ENCODE measurements around the gene TTLL10. TPM values are rescaled to one million over a fixed set of nuclear protein-coding genes. Genes with fewer than 3 reads are reported as not detected.

The TTLL10 gene
- total RNA-seq, 1 donor from 2014 or later, result 1.0 TPM

DNA sequence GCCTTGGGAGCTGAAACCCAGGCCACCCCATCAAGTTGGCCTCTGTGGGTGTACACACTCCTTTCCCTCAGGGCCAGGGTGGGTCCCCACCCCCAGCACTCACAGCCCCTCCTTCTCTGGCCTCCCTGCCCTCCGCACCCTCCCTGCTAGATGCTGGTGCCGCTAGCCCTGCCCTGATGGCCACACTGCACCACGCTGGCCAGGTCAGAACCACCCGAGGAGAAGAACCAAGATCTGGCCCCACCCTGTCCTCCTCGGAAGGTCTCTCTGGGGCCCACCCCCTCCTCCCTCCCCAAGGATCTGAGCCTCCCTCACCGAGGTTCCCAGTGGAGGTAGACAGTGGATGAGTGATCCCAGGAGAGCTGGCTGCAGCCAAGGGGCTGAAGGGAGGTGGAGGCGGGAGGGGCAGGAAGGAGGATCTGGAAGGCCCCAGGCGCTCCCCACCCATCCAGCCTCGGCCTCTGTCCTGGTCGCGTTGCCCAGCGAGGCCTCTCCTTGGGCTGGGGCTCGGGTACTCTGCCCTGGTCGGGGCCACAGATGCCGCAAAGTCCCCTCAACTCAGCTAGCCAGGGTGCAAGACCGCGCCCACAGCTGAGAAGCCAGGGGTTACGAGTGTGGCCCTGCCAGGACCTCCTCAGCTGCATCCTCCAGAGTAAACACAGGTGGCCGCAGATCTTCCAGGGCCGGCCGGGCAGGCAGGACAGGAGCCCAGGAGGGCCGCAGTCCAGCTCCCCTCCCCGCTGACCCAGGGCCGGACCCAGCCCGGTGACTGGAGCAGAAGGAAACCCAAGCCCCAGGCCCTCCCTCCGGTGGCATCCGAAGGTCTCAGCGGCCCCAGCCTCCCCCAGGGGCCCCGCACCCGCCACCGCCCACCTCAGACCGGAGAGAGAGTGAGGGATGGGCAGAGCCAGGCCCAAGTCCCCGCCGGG is 63.5 kb downstream of the TTLL10 start:
- ATAC-seq, result no peak

DNA sequence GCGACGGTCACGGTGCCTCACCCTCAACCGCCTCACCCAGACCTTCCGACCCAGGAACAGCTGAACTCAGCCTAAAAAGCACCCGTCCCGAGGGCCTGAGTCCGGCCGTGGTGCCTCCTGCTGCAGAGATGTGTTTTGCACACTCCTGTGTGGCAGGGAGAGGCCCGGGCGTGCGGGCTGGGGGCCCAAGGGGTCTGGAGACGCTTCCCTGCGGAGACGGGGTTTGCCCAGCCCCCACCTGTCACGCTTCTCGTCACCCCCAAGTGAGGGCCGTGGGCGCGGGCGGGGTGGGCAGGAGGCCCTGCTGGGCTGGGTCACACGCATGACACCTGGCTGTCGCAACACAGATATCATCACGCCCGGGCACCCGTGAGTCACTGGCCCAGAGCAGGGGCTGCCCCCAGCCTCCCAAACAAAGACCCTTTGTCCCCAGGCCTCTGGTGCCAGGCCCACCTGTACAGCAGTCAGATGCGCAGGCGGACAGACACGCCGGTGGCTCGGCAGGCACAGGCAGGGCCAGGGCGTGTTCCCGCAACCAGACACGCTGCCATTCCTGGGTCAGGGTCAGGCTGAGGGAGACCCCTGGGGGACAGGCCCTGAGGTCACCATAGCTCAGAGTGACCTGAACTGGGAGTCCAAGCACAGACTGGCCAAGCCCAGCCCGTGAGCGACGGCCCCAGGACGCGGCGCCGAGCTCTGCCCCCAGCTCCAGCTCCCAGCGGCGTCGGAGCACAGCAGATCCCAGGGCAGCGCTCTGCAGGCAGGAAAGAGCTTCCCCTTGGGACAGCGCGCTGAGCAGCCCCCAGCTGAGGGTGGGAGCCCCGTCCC is 64.4 kb downstream of the TTLL10 start:
- peak; percentile 43 for ATAC-seq

DNA sequence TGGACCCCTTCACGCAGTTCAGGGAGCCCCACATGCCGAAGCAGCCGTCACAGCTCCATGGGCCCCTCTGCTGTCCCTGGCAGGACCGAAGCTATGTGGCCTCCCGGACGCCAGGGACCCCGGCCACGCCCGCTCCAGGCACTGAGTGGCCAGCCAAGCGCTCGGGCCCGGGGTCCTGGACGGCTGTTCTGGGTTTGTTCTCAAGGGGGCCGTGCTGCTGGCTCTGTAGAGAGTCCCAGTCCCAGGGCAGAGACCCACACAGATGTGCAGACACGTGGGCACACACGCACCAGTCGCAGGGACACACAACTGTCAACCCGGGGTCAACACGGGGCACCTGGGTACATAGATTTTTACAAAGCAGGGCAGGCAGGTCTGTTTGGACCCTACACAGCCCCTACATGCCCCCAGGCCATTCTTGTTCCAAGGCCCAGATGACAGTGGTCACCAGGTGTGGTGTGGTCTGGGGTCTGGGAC is 65.1 kb downstream of the TTLL10 start:
- ATAC-seq, result no peak

DNA sequence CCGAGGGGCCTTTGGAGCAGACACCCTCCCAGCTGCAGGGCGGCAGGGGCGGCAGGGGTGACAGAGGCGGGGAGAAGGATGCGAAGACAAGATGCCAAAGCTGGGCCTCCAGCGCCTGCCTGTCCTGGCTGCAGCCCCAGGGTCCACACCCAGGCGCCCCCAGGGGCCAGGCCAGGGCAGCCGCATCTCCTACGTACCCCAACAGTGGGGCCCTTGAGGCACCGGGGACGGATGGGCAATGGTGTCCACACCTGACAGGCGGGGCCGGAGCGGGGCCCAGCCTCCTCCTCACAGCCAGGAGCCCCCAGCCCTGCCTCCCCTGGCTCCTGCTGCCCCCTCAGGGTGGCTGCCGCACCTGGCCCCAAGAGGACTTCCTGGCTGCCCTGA is 65.5 kb downstream of the TTLL10 start:
- ATAC-seq, result no peak

DNA sequence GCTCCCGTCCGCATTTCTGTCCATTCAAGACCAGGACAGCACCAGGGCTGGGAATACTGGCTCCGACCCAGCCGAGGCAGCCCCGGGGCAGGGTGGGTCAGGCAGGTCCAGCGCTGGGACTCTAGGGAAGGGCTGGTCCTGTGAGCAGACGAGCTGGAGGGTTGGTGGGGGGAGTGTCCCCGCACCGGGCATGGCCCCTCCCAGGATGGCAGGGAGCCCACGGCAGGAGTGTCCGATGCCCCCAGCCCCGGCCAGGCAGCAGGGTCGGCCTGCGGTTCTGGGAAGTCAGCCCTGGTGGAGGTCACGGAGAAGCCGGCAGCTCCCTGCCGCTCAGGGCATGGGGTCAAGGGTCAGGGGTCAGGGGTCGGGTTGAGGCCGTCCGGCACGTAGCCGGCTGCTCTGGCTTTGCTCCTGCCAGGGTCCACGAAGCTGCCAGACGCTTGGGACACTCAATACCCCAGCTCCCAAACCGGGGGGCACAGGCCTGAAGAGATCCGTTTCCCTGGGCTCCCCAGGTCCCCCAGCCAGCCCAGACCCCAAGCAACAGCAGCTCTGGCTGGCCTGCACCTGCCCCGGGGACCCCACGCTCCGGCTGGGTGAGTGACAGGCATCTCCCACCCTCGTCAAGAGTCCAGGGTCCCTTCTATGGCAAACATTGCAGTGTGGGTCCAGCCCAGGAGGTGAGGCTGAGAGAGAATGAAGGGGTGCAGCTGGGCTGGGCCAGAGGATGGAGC is 66.1 kb downstream of the TTLL10 start:
- ATAC-seq, result peak; percentile 11

DNA sequence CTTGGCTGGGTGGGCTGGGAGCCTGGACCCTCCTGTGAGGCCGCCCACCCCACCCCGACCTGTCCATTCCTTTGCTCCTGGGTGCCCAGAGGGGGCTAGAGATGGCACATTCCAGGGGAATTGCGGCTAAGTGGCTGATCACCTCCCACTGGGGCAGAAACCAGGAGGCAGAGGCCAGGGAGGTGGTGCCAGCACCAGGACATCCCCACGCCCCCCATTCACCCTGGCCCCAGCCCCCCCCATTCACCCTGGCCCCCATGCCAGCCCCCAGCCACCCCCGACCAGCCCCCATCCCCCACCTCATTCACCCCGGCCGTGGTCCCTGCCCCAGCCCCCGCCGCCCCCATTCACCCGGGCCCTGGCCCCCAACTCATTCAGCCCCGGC is 66.7 kb downstream of the TTLL10 start:
- ATAC-seq, result no peak

DNA sequence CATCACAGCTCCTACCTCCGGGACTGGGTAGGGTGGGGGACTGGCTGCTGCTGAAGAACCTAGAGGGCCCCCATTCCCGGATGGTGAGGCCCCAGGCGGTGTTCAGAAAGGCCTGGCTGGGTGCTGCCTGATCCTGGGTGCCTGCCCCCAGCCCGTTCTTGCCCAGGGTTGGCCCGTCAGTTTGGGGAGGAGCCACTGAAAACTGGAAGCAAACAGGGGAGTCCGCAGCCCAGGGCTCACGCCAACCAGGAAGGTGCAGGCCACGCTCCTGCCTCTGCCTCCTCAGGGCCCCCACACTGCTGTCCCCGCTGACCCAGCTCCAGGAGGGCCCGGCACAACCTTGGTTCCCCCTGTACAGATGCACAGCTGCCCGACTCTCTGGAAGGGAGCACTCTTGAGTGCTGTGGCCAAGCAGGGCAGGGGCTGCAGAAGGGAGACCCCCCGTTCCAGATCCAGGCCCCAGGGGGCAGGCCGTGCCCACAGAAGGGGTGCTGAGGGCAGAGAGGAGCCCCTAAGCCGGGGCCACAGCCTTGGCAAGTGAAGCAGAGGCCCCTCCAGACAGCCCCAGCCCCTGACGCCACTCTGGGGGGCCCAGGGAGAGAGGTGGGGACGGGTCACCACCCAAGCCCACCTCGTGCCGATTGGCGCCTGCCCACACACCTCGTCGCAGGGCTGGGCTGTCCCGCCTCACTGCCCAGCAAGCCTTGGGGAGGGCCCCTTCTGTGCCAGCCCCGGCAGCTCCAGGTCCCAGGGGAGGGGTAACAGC is 67.3 kb downstream of the TTLL10 start:
- no peak for ATAC-seq

DNA sequence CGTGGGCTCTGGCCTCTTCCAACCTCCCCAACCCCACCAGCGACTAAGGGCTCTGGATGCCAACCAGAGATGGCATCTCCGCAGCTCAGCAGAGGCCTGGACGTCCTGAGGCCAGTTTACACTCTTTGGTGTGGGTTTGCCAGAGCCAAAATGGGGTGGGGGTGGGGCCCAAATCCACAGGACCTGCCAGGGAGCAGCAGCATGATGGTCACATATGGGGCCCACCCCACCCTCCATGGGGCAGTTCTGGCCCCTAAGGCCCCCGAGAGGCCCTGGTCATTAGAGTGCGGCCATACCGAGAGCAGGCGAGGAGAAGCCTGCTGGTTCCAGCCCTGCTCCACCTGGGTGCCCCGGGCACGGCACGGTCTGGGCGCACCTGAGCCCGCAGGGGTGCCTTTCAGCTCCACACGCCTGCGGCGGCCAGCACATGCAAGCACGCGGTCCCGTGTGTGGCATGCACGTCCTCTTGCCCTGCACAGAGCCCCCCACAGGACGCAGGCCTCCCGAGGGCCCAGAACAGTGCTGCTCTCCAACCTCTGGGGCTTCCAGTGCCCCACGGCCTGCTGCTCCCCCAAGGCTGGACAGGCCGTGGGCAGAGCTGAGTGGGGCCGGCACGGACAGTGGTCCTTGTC is 68.0 kb downstream of the TTLL10 start:
- no peak for ATAC-seq

DNA sequence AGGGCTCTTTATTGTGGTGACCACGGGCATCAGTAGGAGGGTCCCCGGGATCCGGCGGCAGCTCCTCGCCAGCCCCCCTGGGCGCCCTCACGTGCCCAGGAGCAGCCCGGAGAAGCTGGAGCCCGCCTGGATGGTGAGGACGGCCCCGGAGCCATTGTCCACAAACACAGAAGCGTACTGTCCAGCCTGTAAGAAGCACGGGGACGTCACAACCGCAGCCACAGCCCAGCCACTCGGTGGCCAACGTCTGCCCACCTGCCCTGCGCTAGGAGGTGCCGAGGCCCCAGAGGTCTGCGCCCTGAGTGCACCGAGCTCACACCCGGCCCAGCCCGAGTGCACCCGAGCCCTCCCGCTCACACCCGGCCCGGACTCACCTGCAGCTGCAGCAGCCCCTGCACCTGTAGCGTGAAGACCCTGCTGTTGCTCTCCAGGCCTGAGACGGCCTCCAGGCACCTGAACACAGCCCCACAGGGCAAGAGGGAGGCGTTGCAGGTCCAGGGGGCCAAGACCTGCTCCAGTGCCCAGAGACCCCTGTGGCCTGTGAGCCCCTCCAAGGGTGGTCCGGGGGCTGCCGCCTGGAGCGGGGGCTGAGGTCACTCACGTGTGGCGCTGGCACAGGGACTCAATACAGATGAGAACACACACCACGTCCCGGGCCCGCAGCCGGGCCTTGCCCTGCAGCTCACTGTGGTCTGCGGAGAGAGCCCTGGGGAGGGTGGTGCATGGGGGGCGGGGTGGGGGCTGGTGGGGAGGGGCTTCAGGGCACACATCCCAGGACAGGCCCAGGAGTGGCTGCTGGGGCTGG is 69.0 kb downstream of the TTLL10 start:
- ATAC-seq, result no peak

DNA sequence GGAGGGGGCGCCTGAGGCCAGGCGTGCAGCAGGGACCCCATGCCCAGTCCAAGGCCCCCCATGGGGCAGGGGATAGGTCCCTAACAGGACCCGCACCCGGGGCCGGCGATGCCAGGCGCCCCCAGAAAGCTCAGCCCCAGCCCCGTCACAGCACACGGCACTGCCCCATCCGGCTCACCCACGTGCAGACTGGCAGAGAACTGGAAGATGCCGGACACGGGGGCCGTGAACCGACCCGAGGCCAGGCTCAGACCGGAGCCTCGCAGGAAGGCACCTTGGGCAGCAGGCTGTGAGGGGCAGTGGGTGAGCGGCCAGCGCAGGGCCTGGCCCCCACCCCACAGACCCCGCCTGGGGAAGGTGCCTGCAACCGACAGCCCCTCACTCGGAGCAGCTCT is 69.6 kb downstream of the TTLL10 start:
- ATAC-seq, result no peak

DNA sequence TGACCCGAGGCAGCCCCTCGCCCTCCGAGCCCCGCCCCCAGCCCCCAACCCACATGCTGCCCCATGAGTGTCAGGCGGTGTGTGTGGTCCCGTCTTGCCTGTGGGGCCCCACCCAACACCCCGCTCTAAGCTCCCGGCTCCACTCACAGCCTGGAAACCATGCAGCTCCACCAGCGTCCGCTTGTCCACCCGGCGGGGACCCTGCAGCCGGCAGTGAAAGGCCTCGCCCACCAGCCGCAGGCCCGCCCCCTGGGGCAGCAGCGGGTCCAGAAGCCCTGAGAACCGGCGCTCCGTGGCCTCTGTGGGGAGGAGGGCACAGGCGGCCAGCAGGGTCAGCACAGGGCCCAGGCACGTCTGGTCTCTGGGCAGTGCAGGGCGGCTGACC is 70.1 kb downstream of the TTLL10 start:
- ATAC-seq, result no peak

DNA sequence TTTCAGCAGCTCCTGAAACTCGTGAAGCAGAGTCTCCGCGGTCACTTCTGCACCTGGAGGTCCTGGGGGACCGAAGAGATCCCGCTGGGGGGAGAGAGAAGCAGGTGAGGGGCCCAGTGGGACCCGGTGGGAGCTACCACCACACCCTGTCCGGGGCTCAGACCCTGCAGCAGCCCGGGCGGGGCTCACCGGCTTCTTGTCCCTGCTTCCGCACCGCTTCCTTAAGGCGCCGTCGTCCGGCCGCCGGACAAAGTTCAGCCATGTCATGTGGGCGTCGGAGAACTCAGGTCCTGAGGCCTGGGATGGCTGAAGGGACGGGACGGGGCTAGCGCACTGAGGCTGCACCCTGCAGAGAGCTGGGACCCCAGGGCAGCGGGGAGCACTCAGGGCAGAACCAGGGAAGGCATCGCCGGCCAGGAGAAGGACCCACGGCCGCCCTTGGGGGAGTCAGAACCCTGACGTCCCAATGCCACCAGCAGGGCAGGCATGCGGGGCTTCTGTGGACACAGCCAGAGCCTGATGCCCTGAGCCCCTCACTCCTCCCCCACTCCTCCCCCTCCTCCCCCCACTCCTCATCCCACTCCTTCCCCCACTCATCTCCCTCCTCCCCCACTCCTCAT is 70.6 kb downstream of the TTLL10 start:
- no peak for ATAC-seq

DNA sequence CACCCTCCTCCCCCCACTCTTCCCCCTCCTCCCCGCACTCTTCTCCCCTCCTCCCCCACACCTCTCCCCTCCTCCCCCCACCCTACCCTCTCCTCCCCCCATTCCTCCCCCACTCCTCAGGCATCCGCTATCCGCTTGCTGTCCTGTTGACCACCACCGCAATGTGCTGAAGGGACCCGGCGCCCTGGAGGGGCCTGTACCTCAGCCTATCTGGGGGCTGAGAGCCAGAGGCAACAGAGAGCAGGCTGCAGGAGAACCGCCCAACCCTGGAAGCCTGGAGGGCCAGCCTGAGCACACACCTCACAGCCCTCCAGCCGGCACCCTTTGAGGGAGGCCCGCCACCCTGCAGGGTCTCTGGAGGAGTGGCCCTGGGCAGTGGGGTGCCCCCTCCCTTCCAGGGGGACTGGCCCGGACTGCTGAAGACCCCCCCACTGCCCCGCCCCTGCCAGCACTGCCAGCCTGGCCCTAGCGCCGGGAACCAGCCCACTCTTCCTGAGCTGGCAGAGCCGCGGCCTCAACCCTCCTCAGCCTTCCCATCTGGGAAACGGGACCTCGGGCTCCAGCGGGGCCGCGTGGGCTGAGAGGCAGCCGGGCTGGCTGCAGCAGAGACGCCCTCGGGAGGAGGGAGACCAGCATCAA is 71.6 kb downstream of the TTLL10 start:
- no peak for ATAC-seq

DNA sequence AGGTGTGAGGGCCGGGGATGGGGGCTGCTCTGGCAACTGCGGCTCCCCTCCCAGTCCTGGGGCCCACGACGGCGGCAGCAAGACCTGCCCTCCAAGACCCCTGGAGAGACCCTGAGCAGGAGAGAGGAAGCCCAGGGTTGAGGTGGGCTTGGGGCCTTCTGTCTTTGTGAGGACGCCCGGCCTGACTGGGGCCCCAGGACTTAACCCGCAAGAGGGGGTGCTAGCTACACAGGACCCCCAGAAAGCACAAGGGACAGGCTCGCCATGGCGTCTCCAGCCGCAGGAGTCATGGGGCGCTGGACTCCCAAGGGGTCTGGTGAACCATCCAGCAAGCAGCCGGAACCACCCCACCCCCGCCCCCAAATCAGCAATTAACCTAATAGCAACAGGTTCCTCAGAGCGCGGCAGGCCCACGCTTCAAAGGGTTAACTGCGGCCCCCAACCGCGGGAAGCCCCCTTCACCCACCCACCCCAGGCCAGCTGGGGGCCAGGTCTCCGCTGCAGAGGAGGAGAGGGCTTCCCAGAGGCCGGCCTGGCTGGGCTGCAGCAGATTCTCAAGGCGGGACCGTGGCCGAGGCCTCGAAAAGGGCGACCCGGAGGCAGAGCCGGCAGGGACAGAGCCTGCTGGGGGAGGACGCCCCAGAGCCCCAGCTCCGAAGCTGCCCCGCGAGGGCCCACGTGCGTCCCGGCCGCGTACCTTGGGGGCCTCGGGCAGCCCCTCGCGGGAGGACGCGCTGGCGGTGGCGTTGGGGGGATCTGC is 72.3 kb downstream of the TTLL10 start:
- ATAC-seq, result no peak

DNA sequence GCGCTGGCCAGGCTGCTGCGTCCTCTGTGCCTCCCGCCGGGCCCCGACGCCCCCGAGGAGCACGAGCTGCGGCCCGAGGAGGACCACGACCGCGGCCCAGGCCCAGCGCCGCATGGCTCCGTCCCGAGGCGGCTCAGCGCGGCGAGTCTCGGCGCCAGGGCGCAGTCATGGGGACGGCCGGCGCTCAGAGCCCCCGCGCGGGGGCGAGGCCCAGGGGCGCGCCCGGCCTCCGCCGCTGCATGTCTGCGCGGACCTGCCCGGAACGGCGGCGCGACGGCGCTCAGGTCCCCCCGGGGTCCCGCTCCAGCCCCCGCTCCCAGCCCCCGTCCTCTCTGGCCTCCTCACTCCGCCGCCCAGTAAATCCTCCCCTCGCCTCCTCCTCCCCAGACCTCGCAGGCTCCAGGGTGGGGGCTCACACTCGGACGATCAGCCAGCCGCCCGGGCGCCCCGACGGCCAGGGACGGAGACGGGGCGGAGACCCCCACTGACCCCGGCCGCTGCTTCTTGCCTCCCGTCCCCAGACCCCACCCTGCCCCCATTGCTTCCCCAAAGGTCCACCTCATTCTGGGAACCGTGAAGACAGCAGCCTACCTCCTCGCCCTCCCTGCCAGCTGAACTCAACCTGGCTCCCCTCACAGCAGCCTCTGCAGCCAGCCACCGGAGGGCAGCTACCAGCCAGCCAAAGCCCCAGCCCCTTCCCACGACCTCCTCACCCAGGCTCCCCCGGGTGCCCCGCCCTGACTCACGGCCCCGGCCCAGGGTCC is 73.1 kb downstream of the TTLL10 start, which contains the start of gene C1QTNF12:
C1QTNF12 (minus strand) TSS at position 146 of the 764 bp plus-strand sequence; CDS start at position 114, 32 bp downstream.
- ATAC-seq, result peak; percentile 27

DNA sequence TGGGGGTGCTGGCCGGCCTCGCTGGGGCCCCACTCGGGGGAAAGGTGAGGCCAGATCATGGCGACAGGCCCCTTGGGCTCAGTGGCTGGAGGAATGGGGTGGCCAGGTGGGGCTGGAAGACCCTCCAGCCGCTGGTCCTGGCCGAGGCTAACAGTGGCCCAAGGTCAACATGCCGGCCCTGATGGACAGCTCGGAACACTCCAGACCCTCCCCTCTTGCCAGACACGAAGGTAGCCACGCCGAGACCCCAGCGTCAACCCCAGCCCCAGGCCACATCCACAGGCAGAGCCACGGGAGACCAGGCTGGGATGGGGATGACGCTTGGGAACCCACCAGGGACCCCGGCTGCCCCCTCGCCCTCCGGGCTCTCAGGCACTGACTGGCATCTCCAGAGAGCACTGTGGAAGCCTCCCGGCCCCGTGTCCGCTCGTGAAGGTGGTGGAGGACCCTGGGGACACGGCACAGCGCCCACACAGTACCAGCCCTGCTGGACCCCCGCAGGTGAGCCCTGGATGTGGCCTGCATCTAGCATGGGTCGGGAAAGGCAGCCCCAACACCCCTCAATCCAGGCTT is 73.7 kb downstream of the TTLL10 start:
- ATAC-seq, result peak; percentile 5
